PC-9 (cell line): ENCODE data around the gene COPG1. TPM values are rescaled to one million over a fixed set of nuclear protein-coding genes. Genes with fewer than 3 reads are reported as not detected.

Experiments
- BruUV-seq: library from RNA; stranded (reverse); fragments of 400-500 nt; replicated peaks from 2 replicates; lab custom pipeline; 2021; lab: Mats Ljungman, UMichigan
- CTCF ChIA-PET: fragments of 300-600 bp; sonication (Branson Sonifier 250); formaldehyde crosslinking; loops from one replicate; lab custom pipeline; 2022; ENCODE audit warnings: antibody characterized with exemption; lab: Charles Lee
- POLR2A ChIA-PET: fragments of 300-600 bp; sonication (Branson Sonifier 250); formaldehyde crosslinking; loops from one replicate; lab custom pipeline; 2022; ENCODE audit warnings: antibody characterized with exemption; ENCODE audit not compliant: unreplicated experiment; lab: Charles Lee
- DNase-seq, 2 experiments: peaks; one replicate each; pipeline versions ENCODE4 v3.0.0 to v3.0.0-alpha.2; 2015 to 2022; ENCODE audit warnings: mixed read lengths in 1 of 2
- H2AFZ ChIP-seq: fragments of 200-600 bp; sonication (generic); 2 replicates; pipeline ENCODE4 v1.8.1; 2017; ENCODE audit warnings: antibody characterized with exemption
- H3F3A ChIP-seq: fragments of 200-600 bp; sonication (generic); 2 replicates; pipeline ENCODE4 v1.8.1; 2017; ENCODE audit warnings: antibody characterized with exemption, mild to moderate bottlenecking, low read depth; ENCODE audit not compliant: insufficient read depth
- H3K27ac ChIP-seq: fragments of 200-600 bp; sonication (generic); 2 replicates; pipeline ENCODE4 v1.6.1; 2016; ENCODE audit warnings: mixed run types
- H3K27me3 ChIP-seq: fragments of 200-600 bp; sonication (generic); 2 replicates; pipeline ENCODE4 v1.6.1; 2016; ENCODE audit warnings: low read depth, mixed run types; ENCODE audit not compliant: insufficient read depth
- H3K36me3 ChIP-seq: fragments of 200-600 bp; sonication (generic); 2 replicates; pipeline ENCODE4 v1.6.1; 2016; ENCODE audit warnings: low read depth, mixed run types
- H3K4me1 ChIP-seq: fragments of 200-600 bp; sonication (generic); replicated peaks from 2 replicates; pipeline ENCODE4 v1.6.1; 2016; ENCODE audit warnings: mixed run types; ENCODE audit not compliant: insufficient read depth
- H3K4me2 ChIP-seq: fragments of 200-600 bp; sonication (generic); 2 replicates; pipeline ENCODE4 v1.6.1; 2017; ENCODE audit warnings: mixed run types
- H3K4me3 ChIP-seq: fragments of 200-600 bp; sonication (generic); 2 replicates; pipeline ENCODE4 v1.6.1; 2016; ENCODE audit warnings: mixed run types
- H3K79me2 ChIP-seq: fragments of 200-600 bp; sonication (generic); 2 replicates; pipeline ENCODE4 v1.6.1; 2017; ENCODE audit warnings: low read depth, mixed run types
- H3K9me2 ChIP-seq: fragments of 200-600 bp; sonication (generic); 2 replicates; pipeline ENCODE4 v1.8.1; 2017; ENCODE audit warnings: mild to moderate bottlenecking; ENCODE audit not compliant: insufficient read depth
- H3K9me3 ChIP-seq: fragments of 200-600 bp; sonication (generic); 2 replicates; pipeline ENCODE4 v1.8.1; 2016; ENCODE audit warnings: low read depth; ENCODE audit not compliant: insufficient read depth
- H4K20me1 ChIP-seq: fragments of 200-600 bp; sonication (generic); 2 replicates; pipeline ENCODE4 v1.8.1; 2017; ENCODE audit not compliant: insufficient read depth
- CTCF ChIP-seq: fragments of 200-600 bp; sonication (generic); conservative IDR thresholded peaks from 2 replicates; pipeline ENCODE4 v1.6.1; 2017; ENCODE audit warnings: mixed run types, antibody characterized with exemption, mild to moderate bottlenecking, moderate library complexity
- EZH2 ChIP-seq: fragments of 200-600 bp; sonication (generic); IDR thresholded peaks from 2 replicates; pipeline ENCODE4 v1.8.0; 2017; ENCODE audit warnings: antibody characterized with exemption, low read depth
- intact Hi-C: fragments of 100-400 bp; cut with micrococcal nuclease; formaldehyde crosslinking; loops from one replicate; pipeline ENCODE4 v1.10.0; 2022; ENCODE audit not compliant: unreplicated experiment
- total RNA-seq: library from RNA; stranded (reverse); gene quantifications from 2 replicates; pipeline ENCODE4 v1.2.3, GENCODE V29; 2021

COPG1 gene
- total RNA-seq, 1 experiment from 2014 or later: 212 TPM

GRCh38 chr3:129308636-129309035 is 59.2 kb downstream of the COPG1 start:
- H3K27ac ChIP-seq: no peak overlapping the region
- no peaks in the 10 kb centered on the region for H3K36me3 ChIP-seq
- H3F3A ChIP-seq: peaks cover 13% of the 10 kb centered on the region; the same call in 1 of the 2 replicates
- peaks cover 12% of the 10 kb centered on the region for H3K4me1 ChIP-seq
- no peaks in the 10 kb centered on the region for H3K79me2 ChIP-seq
- no peaks in the 10 kb centered on the region for H3K9me3 ChIP-seq
- ChIA-PET POLR2A (no interaction called here), CTCF (interaction anchor here (0.6 kb wide), 1 partner anchor 1203 kb away, joined by 9 read pairs; no protein-coding TSS in a partner anchor)
- H3K4me3 ChIP-seq: no peak overlapping the region
- no TSS peak for BruUV-seq
- H3K9me2 ChIP-seq: no peaks in the 10 kb centered on the region
- TF ChIP-seq CTCF: no peak
- H3K4me2 ChIP-seq: no peak overlapping the region
- intact Hi-C loops: no loop called here
- DNase-seq: no peak
- H2AFZ ChIP-seq: no peak overlapping the region
- no peaks in the 10 kb centered on the region for H3K27me3 ChIP-seq
- H4K20me1 ChIP-seq: no peaks in the 10 kb centered on the region

- Histone ChIP-seq H3K27me3 (no peaks in the 10 kb centered on the region), H3K4me2 (0 out of 2 replicates have a peak overlapping the region, but pooled peaks have one; percentile 2), H2AFZ (no peak overlapping the region), H3K27ac (no peak overlapping the region), H3K4me1 (peaks cover 20% of the 10 kb centered on the region), H4K20me1 (no peaks in the 10 kb centered on the region), H3K9me3 (no peaks in the 10 kb centered on the region), H3K79me2 (no peaks in the 10 kb centered on the region; the same call in 1 of the 2 replicates), H3K36me3 (no peaks in the 10 kb centered on the region), H3F3A (peaks cover 21% of the 10 kb centered on the region; the same call in 1 of the 2 replicates), H3K4me3 (no peak overlapping the region), H3K9me2 (no peaks in the 10 kb centered on the region)
- intact Hi-C loops: loop anchor here (5.0 to 10.0 kb wide), 3 partner anchors 33 to 338 kb away; partner anchors contain the start of gene HMCES
- no TSS peak for BruUV-seq
- CTCF ChIA-PET: interaction anchor here (0.6 kb wide), 2 partner anchors 13 to 502 kb away, joined by 3 to 18 read pairs; no protein-coding TSS in a partner anchor
- no peak for TF ChIP-seq CTCF
- no peak for TF ChIP-seq EZH2
- peak; percentile 56 to 69 for DNase-seq
- POLR2A ChIA-PET: interaction anchor here (0.6 kb wide), 1 partner anchor 189 kb away, joined by 3 read pairs; no protein-coding TSS in a partner anchor
Observed at GRCh38 chr3:129310111-129311011, 61.0 kb downstream of the COPG1 start.

- Histone ChIP-seq H3K36me3 (no peaks in the 10 kb centered on the region), H3K9me2 (no peaks in the 10 kb centered on the region), H4K20me1 (no peaks in the 10 kb centered on the region), H3K9me3 (no peaks in the 10 kb centered on the region), H3K4me1 (peaks cover 20% of the 10 kb centered on the region), H3K27me3 (no peaks in the 10 kb centered on the region), H3K4me3 (no peak overlapping the region), H3K4me2 (no peak overlapping the region), H3K79me2 (no peaks in the 10 kb centered on the region; the same call in 1 of the 2 replicates), H3K27ac (no peak overlapping the region), H3F3A (peaks cover 21% of the 10 kb centered on the region; the same call in 1 of the 2 replicates), H2AFZ (no peak overlapping the region)
- no TSS peak for BruUV-seq
- intact Hi-C loops: loop anchor here (5.0 to 10.0 kb wide), 3 partner anchors 34 to 339 kb away; partner anchors contain the start of gene HMCES
- POLR2A ChIA-PET: no interaction called here
- TF ChIP-seq CTCF (no peak), EZH2 (no peak)
- no peak for DNase-seq
- CTCF ChIA-PET: no interaction called here
Observed at GRCh38 chr3:129311054-129311902, 61.9 kb downstream of the COPG1 start.
